Esophagus squamous epithelium (tissue), 5 donors: ENCODE results near the gene HS3ST3A1. TPM values are rescaled to one million over a fixed set of nuclear protein-coding genes. Genes with fewer than 3 reads are reported as not detected.

ENCODE experiments used
- DNase-seq: peaks from one replicate; lab custom pipeline; 2025; lab: John Stamatoyannopoulos, UW
- H3K27ac ChIP-seq, 4 donors: fragments of 200-600 bp; sonication (generic); one replicate each; pipeline ENCODE4 v1.5.1; 2016 to 2019; ENCODE audit warnings: mild to moderate bottlenecking in 1 of 4
- H3K27me3 ChIP-seq, 4 donors: fragments of 200-600 bp; sonication (generic); 1 replicate in 3 of 4; 2 replicates in 1 of 4; pipeline versions ENCODE4 v1.5.1 to v1.6.0; 2017 to 2021; ENCODE audit warnings: antibody characterized with exemption in 1 of 4
- H3K36me3 ChIP-seq, 3 donors: fragments of 200-600 bp; sonication (generic); one replicate each; pipeline ENCODE4 v1.5.1; 2016 to 2019
- H3K4me1 ChIP-seq, 3 donors: fragments of 200-600 bp; sonication (generic); one replicate each; pipeline ENCODE4 v1.5.1; 2017 to 2019
- H3K4me3 ChIP-seq, 4 donors: fragments of 200-600 bp; sonication (generic); 1 replicate in 3 of 4; 2 replicates in 1 of 4; pipeline ENCODE4 v1.5.1; 2016 to 2019; ENCODE audit warnings: mild to moderate bottlenecking in 2 of 4, moderate library complexity in 1 of 4
- H3K9me3 ChIP-seq, 3 donors: fragments of 200-600 bp; sonication (generic); one replicate each; pipeline ENCODE4 v1.5.1; 2016 to 2019
- POLR2A ChIP-seq, 4 donors: fragments of 450-650 bp; IDR thresholded peaks; one replicate each; pipeline ENCODE4 v1.6.1; 2017; ENCODE audit warnings: antibody characterized with exemption in 4 of 4, mild to moderate bottlenecking in 4 of 4, moderate library complexity in 3 of 4
- WGBS, 2 donors: methylation state at CpG; one replicate each; pipeline ENCODE4 v1.1.5; 2018; 5-methylcytosine and 5-hydroxymethylcytosine counted together
- intact Hi-C: fragments of 100-400 bp; cut with DNase I; formaldehyde crosslinking; loops from one replicate; pipeline ENCODE4 v1.15.0; 2022
- total RNA-seq, 4 donors: library from RNA; depleted of rRNA; stranded (reverse); fragments of >200 nt; gene quantifications; one replicate each; pipeline ENCODE4 v1.1.0, GENCODE V29; 2016
- TF ChIP-seq, protein P1 (sequence below), 6 experiments: fragments of 450-650 bp in 4 of 6; fragments of 200-600 bp in 2 of 6; sonication (generic) in 2 of 6; IDR thresholded peaks; one replicate each; pipeline ENCODE4 v1.5.1; 2016 to 2019; ENCODE audit warnings: antibody characterized with exemption in 6 of 6, mild to moderate bottlenecking in 4 of 6, moderate library complexity in 4 of 6
- donor health status: DM: yes; HTN: yes; CAD: no.

Gene HS3ST3A1
- total RNA-seq, 4 donors from 2014 or later = 12.0 to 17.5 (median 14.1) TPM

DNA sequence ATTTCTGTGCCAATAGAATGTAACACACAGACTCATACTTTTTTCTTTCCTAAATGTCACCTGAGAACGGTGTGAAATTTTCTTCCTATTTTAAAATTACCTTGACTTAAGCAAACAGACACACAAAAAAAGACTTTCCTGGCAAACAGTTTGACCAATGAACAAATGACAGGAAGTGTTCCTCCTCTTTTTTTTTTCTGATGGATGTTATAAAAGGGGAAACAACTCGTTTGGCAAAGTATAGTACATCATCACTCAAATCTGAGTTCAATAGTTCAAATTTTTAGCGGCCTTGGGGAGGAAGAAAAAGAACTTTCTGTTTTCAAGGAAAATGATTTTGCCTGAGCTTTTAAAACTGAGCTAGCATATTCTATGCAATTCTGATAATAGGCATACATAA lies 19.8 kb downstream of the HS3ST3A1 start:
- Histone ChIP-seq H3K4me1 (peaks cover 0 to 18% (median 3%) of the 10 kb centered on the region in 3 donors), H3K27me3 (no peaks in the 10 kb centered on the region), H3K9me3 (peaks cover 0 to 4% (median 0%) of the 10 kb centered on the region in 3 donors), H3K36me3 (no peaks in the 10 kb centered on the region), H3K27ac (no peak overlapping the region), H3K4me3 (no peak overlapping the region)
- TF ChIP-seq, protein P1, sequence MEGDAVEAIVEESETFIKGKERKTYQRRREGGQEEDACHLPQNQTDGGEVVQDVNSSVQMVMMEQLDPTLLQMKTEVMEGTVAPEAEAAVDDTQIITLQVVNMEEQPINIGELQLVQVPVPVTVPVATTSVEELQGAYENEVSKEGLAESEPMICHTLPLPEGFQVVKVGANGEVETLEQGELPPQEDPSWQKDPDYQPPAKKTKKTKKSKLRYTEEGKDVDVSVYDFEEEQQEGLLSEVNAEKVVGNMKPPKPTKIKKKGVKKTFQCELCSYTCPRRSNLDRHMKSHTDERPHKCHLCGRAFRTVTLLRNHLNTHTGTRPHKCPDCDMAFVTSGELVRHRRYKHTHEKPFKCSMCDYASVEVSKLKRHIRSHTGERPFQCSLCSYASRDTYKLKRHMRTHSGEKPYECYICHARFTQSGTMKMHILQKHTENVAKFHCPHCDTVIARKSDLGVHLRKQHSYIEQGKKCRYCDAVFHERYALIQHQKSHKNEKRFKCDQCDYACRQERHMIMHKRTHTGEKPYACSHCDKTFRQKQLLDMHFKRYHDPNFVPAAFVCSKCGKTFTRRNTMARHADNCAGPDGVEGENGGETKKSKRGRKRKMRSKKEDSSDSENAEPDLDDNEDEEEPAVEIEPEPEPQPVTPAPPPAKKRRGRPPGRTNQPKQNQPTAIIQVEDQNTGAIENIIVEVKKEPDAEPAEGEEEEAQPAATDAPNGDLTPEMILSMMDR (IDR thresholded peaks at IDR 0.05) = no peak
- no peak for TF ChIP-seq POLR2A (IDR thresholded peaks at IDR 0.05)
- intact Hi-C loops = no loop called here
- WGBS, 2 donors = 5 to 9% methylated on average over 3 of the region's 3 CpGs
- DNase-seq = no peak

DNA sequence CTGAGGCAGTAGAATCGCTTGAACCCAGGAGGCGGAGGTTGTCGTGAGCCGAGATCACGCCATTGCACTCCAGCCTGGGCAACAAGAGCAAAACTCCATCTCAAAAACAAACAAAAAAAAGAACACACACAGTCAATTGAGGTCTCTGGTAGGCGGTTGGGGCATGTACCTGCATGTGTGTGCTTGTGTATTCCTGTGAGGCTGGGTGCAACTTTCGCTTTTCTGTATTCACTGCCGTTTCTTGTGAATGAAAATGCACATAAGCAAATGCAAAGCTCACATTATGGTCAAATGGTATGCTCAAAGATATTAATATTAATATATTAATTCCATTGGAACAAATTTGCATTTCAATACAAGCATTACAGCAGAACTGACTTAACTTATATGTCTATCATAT lies 20.9 kb downstream of the HS3ST3A1 start:
- DNase-seq = no peak
- no peaks in the 10 kb centered on the region for H3K36me3 ChIP-seq
- H3K27ac ChIP-seq = no peak overlapping the region
- peaks cover 0 to 6% (median 0%) of the 10 kb centered on the region in 3 donors for H3K9me3 ChIP-seq
- no peak overlapping the region for H3K4me3 ChIP-seq
- peaks cover 0 to 18% (median 3%) of the 10 kb centered on the region in 3 donors for H3K4me1 ChIP-seq
- intact Hi-C loops = no loop called here
- no peaks in the 10 kb centered on the region for H3K27me3 ChIP-seq
- WGBS, 2 donors = 70 to 78% methylated on average over 8 of the region's 8 CpGs
- TF ChIP-seq, protein P1 (IDR thresholded peaks at IDR 0.05) = no peak
- no peak for TF ChIP-seq POLR2A (IDR thresholded peaks at IDR 0.05)

GRCh38 chr17:13576661-13577526 lies 24.8 kb downstream of the HS3ST3A1 start:
- peaks cover 0 to 6% (median 0%) of the 10 kb centered on the region in 3 donors for H3K9me3 ChIP-seq
- H3K4me3 ChIP-seq = no peak overlapping the region
- no peak overlapping the region for H3K27ac ChIP-seq
- peaks cover 0 to 4% (median 0%) of the 10 kb centered on the region in 4 donors for H3K27me3 ChIP-seq
- TF ChIP-seq POLR2A (IDR thresholded peaks at IDR 0.05) = no peak
- TF ChIP-seq, protein P1 (IDR thresholded peaks at IDR 0.05) = no peak
- no peak for DNase-seq
- 83 to 84% methylated on average over 3 of the region's 3 CpGs for WGBS, 2 donors
- intact Hi-C loops = no loop called here
- peaks cover 0 to 13% (median 3%) of the 10 kb centered on the region in 3 donors for H3K4me1 ChIP-seq
- no peaks in the 10 kb centered on the region for H3K36me3 ChIP-seq

DNA sequence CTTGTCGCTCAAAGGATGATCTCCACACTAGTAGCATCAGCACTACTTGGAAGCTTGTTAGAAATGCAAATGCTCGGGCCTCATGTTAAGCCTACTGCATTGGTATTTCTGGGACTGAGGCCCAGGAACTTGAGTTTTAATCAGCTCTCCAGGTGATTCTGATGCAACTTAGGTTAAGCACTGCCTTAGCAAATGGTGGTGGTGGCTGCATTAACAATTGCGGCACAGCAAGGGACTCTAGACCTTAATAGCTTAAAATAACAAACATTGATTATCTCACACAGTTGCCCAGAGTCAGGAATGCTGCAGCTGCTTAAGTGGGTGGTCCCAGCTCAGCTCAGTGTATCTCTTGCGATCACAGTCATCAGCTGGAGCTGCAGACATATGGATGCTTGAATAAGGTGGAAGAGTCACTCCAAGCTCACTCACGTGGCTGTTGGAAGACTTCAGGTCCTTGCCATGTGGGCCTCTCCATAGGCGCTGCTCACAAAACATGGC lies 25.8 kb downstream of the HS3ST3A1 start:
- 58 to 71% methylated on average over 4 to 6 of the region's 6 CpGs for WGBS, 2 donors
- intact Hi-C loops = no loop called here
- TF ChIP-seq, protein P1 (IDR thresholded peaks at IDR 0.05) = no peak
- no peak for TF ChIP-seq POLR2A (IDR thresholded peaks at IDR 0.05)
- no peak overlapping the region for H3K4me3 ChIP-seq
- H3K27ac ChIP-seq = no peak overlapping the region
- H3K9me3 ChIP-seq = peaks cover 0 to 6% (median 0%) of the 10 kb centered on the region in 3 donors
- DNase-seq = no peak
- peaks cover 0 to 5% (median 0%) of the 10 kb centered on the region in 3 donors for H3K4me1 ChIP-seq
- H3K27me3 ChIP-seq = peaks cover 0 to 4% (median 0%) of the 10 kb centered on the region in 4 donors
- H3K36me3 ChIP-seq = no peaks in the 10 kb centered on the region

- Histone ChIP-seq H3K4me1 (peaks cover 0 to under 1% (median 0%) of the 10 kb centered on the region in 3 donors), H3K4me3 (no peak overlapping the region), H3K9me3 (peaks cover 0 to 6% (median 0%) of the 10 kb centered on the region in 3 donors), H3K27me3 (peaks cover 0 to 4% (median 0%) of the 10 kb centered on the region in 4 donors), H3K27ac (no peak overlapping the region), H3K36me3 (no peaks in the 10 kb centered on the region)
- no peak for TF ChIP-seq POLR2A (IDR thresholded peaks at IDR 0.05)
- TF ChIP-seq, protein P1 (IDR thresholded peaks at IDR 0.05) = no peak
- WGBS, 2 donors = 64 to 91% methylated on average over 2 of the region's 2 CpGs
- no peak for DNase-seq
- intact Hi-C loops = no loop called here
Measured at GRCh38 chr17:13575466-13575865, 26.3 kb downstream of the HS3ST3A1 start.
